NB4 (cell line): ENCODE data around the gene FOSL2.

ENCODE experiments used
- DNase-seq: peaks from one replicate; pipeline ENCODE4 v3.0.0; 2010; ENCODE audit warnings: low read depth
- H3K4me3 ChIP-seq: one replicate; pipeline ENCODE4 v1.5.1; 2011; ENCODE audit warnings: mild to moderate bottlenecking, low read depth, low read length, moderate library complexity
- MAX ChIP-seq: IDR thresholded peaks from 2 replicates; pipeline ENCODE4 v1.6.1; 2011; ENCODE audit warnings: low read depth, low read length
- MYC ChIP-seq: IDR thresholded peaks from 2 replicates; pipeline ENCODE4 v1.6.1; 2011; ENCODE audit warnings: low read depth, low read length
- POLR2A ChIP-seq: IDR thresholded peaks from 2 replicates; pipeline ENCODE4 v1.6.1; 2011; ENCODE audit warnings: mild to moderate bottlenecking; ENCODE audit not compliant: insufficient read length; ENCODE audit errors: extremely low read depth
- TF ChIP-seq, protein P1 (sequence below): IDR thresholded peaks from one replicate; pipeline ENCODE4 v1.5.1; 2012; ENCODE audit warnings: low read depth, low read length

Gene FOSL2

GRCh38 chr2:28406276-28407096, 13.8 kb downstream of the FOSL2 start:
- TF ChIP-seq MAX = peak; percentile 7; the same call in 1 of the 2 replicates
- TF ChIP-seq, protein P1, sequence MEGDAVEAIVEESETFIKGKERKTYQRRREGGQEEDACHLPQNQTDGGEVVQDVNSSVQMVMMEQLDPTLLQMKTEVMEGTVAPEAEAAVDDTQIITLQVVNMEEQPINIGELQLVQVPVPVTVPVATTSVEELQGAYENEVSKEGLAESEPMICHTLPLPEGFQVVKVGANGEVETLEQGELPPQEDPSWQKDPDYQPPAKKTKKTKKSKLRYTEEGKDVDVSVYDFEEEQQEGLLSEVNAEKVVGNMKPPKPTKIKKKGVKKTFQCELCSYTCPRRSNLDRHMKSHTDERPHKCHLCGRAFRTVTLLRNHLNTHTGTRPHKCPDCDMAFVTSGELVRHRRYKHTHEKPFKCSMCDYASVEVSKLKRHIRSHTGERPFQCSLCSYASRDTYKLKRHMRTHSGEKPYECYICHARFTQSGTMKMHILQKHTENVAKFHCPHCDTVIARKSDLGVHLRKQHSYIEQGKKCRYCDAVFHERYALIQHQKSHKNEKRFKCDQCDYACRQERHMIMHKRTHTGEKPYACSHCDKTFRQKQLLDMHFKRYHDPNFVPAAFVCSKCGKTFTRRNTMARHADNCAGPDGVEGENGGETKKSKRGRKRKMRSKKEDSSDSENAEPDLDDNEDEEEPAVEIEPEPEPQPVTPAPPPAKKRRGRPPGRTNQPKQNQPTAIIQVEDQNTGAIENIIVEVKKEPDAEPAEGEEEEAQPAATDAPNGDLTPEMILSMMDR = no peak
- DNase-seq = peak; percentile 96
- H3K4me3 ChIP-seq = no peak overlapping the region

- no peak overlapping the region for H3K4me3 ChIP-seq
- no peak for DNase-seq
- TF ChIP-seq MAX (no peak), MYC (no peak), POLR2A (no peak)
- TF ChIP-seq, protein P1 = no peak
Observed at GRCh38 chr2:28407131-28407975, 14.7 kb downstream of the FOSL2 start.

DNA sequence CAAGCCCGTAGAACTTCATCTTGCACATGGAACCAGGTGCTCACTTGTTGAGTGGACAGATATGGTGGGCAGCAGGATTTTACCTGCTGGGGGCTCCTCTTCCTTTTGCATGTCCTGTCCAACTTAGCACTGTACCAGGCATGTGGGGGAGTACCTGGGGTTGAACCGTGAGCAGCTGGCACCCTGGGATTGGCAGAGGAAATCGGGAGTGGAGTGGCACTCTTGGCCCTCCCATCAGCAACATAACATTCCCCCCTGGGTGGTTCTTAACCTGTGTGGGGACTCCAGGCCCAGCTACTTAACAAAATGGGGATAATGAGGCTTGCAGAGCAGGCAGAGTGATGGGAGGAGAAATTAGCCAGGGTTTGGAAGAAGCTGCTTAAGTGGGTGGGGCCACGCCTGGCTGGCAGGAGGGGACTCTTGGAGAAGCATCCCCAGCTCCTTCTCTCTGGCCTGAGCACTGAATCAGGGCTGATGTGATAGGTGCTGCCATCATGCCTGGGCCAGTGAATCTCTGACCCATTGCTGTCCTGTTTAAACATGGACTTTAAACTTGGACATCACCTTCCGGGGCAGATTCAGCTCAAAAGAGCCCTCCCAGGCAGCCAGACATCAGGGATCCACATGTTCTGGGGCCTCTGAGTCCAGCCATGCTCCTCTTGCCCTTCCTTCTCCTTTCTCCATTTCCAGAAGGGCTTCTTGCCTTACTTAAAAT, 15.5 kb downstream of the FOSL2 start:
- no peak overlapping the region for H3K4me3 ChIP-seq
- no peak for DNase-seq
- TF ChIP-seq, protein P1 = no peak
- TF ChIP-seq MAX (no peak), POLR2A (no peak), MYC (no peak)

DNA sequence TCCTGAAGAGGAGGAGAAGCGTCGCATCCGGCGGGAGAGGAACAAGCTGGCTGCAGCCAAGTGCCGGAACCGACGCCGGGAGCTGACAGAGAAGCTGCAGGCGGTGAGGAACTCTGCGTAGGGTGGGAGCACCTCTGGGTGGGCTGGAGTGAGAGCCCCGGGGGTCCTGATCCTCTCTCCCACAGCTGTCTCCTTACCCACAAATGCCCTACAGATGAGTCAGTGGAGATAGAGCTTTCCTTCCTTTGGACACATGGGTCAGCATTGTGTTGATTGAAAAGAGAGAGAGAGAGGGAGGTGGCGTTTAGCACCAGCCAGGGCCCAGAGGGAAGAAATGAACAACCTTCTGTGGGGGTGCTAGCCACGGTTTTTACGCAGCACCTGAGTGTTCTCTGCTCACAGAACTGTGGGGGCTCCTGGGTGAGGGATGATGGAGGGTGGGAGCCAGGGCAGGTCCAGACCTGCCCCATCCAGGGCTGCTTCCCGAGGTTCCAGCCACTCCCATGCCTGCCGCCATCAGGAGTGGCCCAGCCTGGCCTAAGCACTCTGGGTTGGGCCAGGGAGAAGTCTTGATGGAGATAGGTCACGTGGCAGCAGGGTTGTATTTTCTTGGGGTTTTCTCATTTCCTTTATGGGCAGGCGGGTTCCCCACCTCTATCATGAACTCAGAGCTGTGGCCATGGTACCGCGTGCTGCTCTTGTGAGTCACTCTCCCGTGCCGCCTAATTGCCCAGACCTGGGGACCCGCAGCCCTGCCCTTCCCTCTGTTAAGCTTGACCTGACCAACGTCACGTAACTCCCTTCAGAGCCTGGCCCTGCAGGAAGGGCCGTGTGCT, 16.3 kb downstream of the FOSL2 start:
- TF ChIP-seq MYC (peak; percentile 65), POLR2A (no peak), MAX (peak; percentile 73)
- TF ChIP-seq, protein P1 = no peak
- DNase-seq = peak; percentile 44

GRCh38 chr2:28411166-28411755, 18.6 kb downstream of the FOSL2 start:
- no peak for DNase-seq
- TF ChIP-seq MAX = no peak
- TF ChIP-seq, protein P1 = no peak
- no peak for TF ChIP-seq POLR2A
- TF ChIP-seq MYC = no peak
- H3K4me3 ChIP-seq = no peak overlapping the region

More for the DNA sequence above, 16.3 kb downstream of the FOSL2 start:
- no peak overlapping the region for H3K4me3 ChIP-seq
